ENCODE measurements around the gene MRPS24.

DNA sequence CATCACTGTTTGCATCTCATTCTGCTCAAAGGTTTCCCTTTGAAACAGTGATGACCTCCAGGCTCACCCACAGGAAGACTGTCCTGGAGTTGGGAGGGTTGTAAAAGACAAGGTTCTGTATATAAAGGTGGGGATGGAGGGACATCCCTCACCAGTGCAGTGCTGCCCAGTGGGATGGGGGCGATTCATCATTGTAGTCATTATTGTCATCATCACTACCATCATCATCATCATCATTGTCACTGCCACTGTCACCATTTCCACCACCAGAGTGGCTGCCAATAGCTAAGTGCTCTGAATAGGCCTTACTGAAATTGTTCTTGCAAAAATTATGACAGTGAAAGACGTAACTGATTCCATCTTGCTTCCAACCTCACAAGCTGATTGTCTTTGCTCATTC is 24.7 kb downstream of the MRPS24 start:
- TF ChIP-seq, protein P1, sequence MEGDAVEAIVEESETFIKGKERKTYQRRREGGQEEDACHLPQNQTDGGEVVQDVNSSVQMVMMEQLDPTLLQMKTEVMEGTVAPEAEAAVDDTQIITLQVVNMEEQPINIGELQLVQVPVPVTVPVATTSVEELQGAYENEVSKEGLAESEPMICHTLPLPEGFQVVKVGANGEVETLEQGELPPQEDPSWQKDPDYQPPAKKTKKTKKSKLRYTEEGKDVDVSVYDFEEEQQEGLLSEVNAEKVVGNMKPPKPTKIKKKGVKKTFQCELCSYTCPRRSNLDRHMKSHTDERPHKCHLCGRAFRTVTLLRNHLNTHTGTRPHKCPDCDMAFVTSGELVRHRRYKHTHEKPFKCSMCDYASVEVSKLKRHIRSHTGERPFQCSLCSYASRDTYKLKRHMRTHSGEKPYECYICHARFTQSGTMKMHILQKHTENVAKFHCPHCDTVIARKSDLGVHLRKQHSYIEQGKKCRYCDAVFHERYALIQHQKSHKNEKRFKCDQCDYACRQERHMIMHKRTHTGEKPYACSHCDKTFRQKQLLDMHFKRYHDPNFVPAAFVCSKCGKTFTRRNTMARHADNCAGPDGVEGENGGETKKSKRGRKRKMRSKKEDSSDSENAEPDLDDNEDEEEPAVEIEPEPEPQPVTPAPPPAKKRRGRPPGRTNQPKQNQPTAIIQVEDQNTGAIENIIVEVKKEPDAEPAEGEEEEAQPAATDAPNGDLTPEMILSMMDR (IDR thresholded peaks at IDR 0.05; ENCODE audit: low read depth, low read length, poor library complexity, severe bottlenecking) = no peak
- TF ChIP-seq EZH2phosphoT487 (IDR thresholded peaks at IDR 0.05; ENCODE audit: borderline replicate concordance, low read length) = no peak
